ENCODE measurements around the gene KDM8.

The KDM8 gene

DNA sequence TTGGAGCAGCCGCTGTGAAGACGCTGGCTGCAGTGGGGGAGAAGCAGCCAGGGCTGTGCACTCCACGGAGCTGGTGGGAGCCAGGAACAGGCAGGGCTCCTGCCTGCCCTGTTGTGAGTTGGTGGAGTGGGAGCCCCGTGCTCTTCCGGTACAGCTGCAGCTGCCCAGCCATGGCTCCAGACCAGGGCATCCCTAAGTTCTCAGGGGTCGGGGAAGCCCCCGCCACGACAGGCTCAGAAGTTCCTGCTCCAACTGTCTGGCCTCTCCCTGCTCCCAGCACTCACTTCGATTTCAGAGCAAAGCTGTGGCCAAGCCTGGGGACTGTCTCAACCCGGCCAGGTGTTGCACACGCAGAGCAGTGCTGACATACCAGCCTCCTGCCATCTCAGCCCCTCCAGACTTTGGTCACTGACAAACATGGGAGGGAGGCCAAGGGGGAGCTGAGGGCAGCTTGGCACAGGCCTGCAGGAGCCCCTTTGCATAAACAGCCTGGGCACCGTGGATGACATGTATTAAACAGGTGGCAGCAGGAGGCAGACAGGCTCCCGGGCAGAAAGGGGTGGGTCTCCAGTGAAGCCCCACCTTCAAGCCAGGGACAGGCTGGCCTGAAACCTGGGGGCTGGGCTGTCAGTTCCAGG, 13.9 kb upstream of the KDM8 start:
- no peaks in the 10 kb centered on the region for H4K20me1 ChIP-seq (ENCODE audit: insufficient read depth, low read length, poor library complexity, severe bottlenecking)
- no peak overlapping the region for H2AFZ ChIP-seq (ENCODE audit: low read length)
- H3K9me3 ChIP-seq (ENCODE audit: insufficient read depth, low read depth, low read length): no peaks in the 10 kb centered on the region
- no peaks in the 10 kb centered on the region for H3K27me3 ChIP-seq (ENCODE audit: insufficient read depth, low read length, poor library complexity, severe bottlenecking)
- H3K4me2 ChIP-seq (ENCODE audit: low read depth, low read length, poor library complexity, severe bottlenecking): no peak overlapping the region
- no peaks in the 10 kb centered on the region for H3K9me2 ChIP-seq (replicated peaks; ENCODE audit: low read depth, low read length)
- H3K9ac ChIP-seq (ENCODE audit: low read depth, low read length, poor library complexity, severe bottlenecking): no peak overlapping the region
- H3K79me2 ChIP-seq (ENCODE audit: insufficient read depth, low read length): no peaks in the 10 kb centered on the region
- H3K4me1 ChIP-seq (ENCODE audit: insufficient read depth, low read length, poor library complexity, severe bottlenecking): no peaks in the 10 kb centered on the region
- no peaks in the 10 kb centered on the region for H3K36me3 ChIP-seq (ENCODE audit: insufficient read depth, low read length)
- no peak for TF ChIP-seq CTCF (conservative IDR thresholded peaks at IDR 0.05; ENCODE audit: low read length)
- no peak for TF ChIP-seq EZH2phosphoT487 (IDR thresholded peaks at IDR 0.05; ENCODE audit: borderline replicate concordance)
- no peak overlapping the region for H3K4me3 ChIP-seq (ENCODE audit: low read length, poor library complexity, severe bottlenecking)
- H3F3A ChIP-seq (ENCODE audit: low read depth): no peaks in the 10 kb centered on the region

- no peaks in the 10 kb centered on the region for H3K27me3 ChIP-seq (ENCODE audit: insufficient read depth, low read length, poor library complexity, severe bottlenecking)
- H3K4me3 ChIP-seq (ENCODE audit: low read length, poor library complexity, severe bottlenecking): no peak overlapping the region
- no peaks in the 10 kb centered on the region for H3K9me3 ChIP-seq (ENCODE audit: insufficient read depth, low read depth, low read length)
- no peaks in the 10 kb centered on the region for H3K9me2 ChIP-seq (replicated peaks; ENCODE audit: low read depth, low read length)
- H2AFZ ChIP-seq (ENCODE audit: low read length): no peak overlapping the region
- no peak overlapping the region for H3K9ac ChIP-seq (ENCODE audit: low read depth, low read length, poor library complexity, severe bottlenecking)
- H3K36me3 ChIP-seq (ENCODE audit: insufficient read depth, low read length): no peaks in the 10 kb centered on the region
- H3K4me1 ChIP-seq (ENCODE audit: insufficient read depth, low read length, poor library complexity, severe bottlenecking): no peaks in the 10 kb centered on the region
- H3F3A ChIP-seq (ENCODE audit: low read depth): no peaks in the 10 kb centered on the region
- H4K20me1 ChIP-seq (ENCODE audit: insufficient read depth, low read length, poor library complexity, severe bottlenecking): no peaks in the 10 kb centered on the region
- H3K4me2 ChIP-seq (ENCODE audit: low read depth, low read length, poor library complexity, severe bottlenecking): no peak overlapping the region
- H3K79me2 ChIP-seq (ENCODE audit: insufficient read depth, low read length): no peaks in the 10 kb centered on the region
- TF ChIP-seq CTCF (conservative IDR thresholded peaks at IDR 0.05; ENCODE audit: low read length) (no peak), EZH2phosphoT487 (IDR thresholded peaks at IDR 0.05; ENCODE audit: borderline replicate concordance) (no peak)
Observed at GRCh38 chr16:27190316-27190871, 12.9 kb upstream of the KDM8 start.

DNA sequence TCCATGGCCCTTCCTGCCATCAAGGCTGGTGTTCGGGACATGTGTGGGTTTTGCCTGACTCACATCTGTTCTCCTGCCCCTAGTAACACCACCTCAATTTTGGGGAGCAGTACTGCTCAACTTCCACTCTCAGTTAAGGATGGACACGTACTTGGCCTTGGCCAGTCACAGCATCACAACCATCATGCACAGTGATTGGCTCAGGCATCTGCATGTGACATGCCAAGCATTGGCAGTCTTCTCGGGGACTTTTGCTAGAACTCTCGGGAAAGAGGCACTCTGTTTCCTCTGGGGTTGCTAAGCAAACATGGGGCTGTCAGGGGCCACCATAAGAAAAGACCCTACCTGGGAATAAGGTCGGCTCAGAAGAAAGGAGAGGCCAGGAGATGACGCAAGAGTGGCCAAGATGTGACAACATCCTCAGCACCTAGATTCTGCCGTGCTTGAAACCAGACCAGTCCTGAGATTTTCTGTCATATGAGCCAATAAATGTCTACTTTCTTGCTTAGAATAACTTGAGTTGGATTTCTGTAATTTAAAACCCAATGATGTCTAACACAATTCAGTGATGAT, 11.9 kb upstream of the KDM8 start:
- Histone ChIP-seq H3K4me2 (ENCODE audit: low read depth, low read length, poor library complexity, severe bottlenecking) (no peak overlapping the region), H3K79me2 (ENCODE audit: insufficient read depth, low read length) (no peaks in the 10 kb centered on the region)
- no peak for TF ChIP-seq CTCF (conservative IDR thresholded peaks at IDR 0.05; ENCODE audit: low read length)
- no peak for TF ChIP-seq EZH2phosphoT487 (IDR thresholded peaks at IDR 0.05; ENCODE audit: borderline replicate concordance)

More for the DNA sequence above, 11.9 kb upstream of the KDM8 start:
- no peaks in the 10 kb centered on the region for H3K9me2 ChIP-seq (replicated peaks; ENCODE audit: low read depth, low read length)
- no peaks in the 10 kb centered on the region for H4K20me1 ChIP-seq (ENCODE audit: insufficient read depth, low read length, poor library complexity, severe bottlenecking)
- H3K4me3 ChIP-seq (ENCODE audit: low read length, poor library complexity, severe bottlenecking): no peak overlapping the region
- H3K36me3 ChIP-seq (ENCODE audit: insufficient read depth, low read length): no peaks in the 10 kb centered on the region
- no peaks in the 10 kb centered on the region for H3K4me1 ChIP-seq (ENCODE audit: insufficient read depth, low read length, poor library complexity, severe bottlenecking)
- H2AFZ ChIP-seq (ENCODE audit: low read length): no peak overlapping the region
- no peaks in the 10 kb centered on the region for H3F3A ChIP-seq (ENCODE audit: low read depth)
- H3K9ac ChIP-seq (ENCODE audit: low read depth, low read length, poor library complexity, severe bottlenecking): no peak overlapping the region
- no peaks in the 10 kb centered on the region for H3K27me3 ChIP-seq (ENCODE audit: insufficient read depth, low read length, poor library complexity, severe bottlenecking)
- H3K9me3 ChIP-seq (ENCODE audit: insufficient read depth, low read depth, low read length): no peaks in the 10 kb centered on the region
